PFSK-1 (cell line): Measurements from ENCODE around the gene PRDX1.

ENCODE experiments used
- POLR2AphosphoS5 ChIP-seq: IDR thresholded peaks from 2 replicates; pipeline ENCODE4 v1.6.1; 2012; ENCODE audit warnings: low read depth, mild to moderate bottlenecking, control low read depth, low read length, moderate library complexity
- TAF1 ChIP-seq: IDR thresholded peaks from 2 replicates; pipeline ENCODE4 v1.6.1; 2012; ENCODE audit warnings: low read length, control low read depth, borderline replicate concordance; ENCODE audit not compliant: insufficient read depth

DNA sequence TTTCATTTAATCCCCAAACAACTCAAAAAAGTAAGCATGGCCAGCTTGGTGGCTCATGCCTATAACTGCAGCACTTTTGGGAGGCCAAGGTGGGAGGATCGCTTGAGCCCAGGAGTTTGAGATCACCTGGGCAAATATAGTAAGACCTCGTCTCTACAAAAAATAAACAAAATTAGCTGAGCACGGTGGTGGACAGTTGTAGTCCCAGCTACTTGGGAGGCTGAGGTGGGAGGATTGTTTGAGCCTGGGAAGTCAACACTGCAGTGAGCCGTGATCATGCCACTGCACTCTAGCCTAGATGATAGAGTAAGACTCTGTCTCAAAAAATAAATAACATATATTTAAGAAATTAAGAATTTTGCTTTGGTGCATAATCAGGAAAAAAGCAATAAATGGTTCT is 22.8 kb upstream of the PRDX1 start:
- TF ChIP-seq TAF1 = no peak
- TF ChIP-seq POLR2AphosphoS5 = no peak
